ENCODE measurements around the gene CBLC.

CBLC gene

DNA sequence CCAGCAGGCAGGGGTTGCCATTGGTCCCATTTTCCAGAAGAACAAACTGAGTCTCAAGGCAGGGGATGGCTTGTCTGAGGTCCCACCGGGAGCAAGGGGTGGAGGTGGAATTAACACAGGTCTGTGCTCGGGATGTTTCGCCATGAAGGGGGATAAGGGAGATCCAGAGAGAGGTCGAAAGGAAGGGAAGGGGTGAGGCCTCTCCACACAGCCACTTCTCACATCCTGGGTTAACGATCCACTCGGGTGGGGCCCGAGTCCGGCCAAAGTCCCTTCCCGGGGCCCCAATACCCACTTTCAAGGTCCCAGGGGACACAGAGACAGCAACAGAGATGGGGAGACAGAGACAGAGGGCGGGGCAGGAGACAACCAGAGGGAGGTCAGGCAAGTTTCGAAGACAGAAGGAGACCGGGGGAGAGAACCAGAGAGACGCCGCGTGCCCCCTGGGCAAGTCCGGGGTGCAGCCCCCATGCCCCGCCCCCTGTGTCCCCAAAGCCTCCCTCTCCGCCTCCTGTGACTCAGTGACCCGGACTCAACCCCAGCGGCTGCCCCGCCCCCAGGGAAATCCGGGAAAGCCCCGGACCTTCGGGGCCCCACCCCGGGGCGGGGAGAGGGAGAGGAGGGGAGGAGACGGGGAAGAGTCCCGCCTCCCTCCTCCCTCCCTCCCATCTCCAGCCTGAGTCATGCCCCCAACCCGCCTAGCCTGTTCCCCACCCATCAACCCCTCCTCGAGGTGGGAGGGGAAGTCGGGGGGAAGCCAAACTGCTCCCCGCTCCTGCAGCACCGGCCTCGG, 30.5 kb upstream of the CBLC start:
- peak; percentile 70 for DNase-seq (ENCODE audit: low read depth, low spot score)

DNA sequence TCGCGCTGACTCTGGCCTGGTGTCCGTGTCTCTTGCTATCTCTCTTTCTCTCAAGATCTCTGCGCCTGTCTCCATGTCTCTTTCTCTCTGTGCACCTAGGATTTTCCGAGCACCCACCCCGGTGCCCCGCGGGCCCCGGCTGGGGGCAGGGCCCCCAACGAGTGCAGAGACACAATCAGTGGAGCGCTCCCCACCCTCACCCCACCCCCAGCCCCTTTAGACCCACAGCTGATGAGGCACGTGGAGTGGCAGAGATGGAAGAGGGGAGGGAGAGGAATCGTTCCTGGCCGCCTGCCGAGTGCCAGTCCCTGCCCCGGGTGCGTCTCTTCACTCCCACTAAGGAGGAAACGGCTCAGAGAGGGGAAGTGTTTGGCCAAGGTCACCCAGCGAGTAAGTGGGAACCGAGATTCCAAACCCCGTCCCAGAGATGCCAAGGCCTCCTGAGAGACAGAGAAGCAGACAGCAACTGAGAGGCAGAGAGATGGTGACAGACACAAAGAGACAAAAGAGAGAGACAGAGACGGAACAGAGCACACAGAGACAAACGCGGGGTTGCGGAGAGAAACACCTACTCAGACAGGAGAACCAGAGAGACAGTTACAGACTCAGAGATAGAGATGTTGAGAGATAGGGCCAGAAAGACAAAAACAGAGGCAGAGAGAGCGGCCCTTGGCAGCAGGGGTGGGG, 29.8 kb upstream of the CBLC start:
- no peak for DNase-seq (ENCODE audit: low read depth, low spot score)

DNA sequence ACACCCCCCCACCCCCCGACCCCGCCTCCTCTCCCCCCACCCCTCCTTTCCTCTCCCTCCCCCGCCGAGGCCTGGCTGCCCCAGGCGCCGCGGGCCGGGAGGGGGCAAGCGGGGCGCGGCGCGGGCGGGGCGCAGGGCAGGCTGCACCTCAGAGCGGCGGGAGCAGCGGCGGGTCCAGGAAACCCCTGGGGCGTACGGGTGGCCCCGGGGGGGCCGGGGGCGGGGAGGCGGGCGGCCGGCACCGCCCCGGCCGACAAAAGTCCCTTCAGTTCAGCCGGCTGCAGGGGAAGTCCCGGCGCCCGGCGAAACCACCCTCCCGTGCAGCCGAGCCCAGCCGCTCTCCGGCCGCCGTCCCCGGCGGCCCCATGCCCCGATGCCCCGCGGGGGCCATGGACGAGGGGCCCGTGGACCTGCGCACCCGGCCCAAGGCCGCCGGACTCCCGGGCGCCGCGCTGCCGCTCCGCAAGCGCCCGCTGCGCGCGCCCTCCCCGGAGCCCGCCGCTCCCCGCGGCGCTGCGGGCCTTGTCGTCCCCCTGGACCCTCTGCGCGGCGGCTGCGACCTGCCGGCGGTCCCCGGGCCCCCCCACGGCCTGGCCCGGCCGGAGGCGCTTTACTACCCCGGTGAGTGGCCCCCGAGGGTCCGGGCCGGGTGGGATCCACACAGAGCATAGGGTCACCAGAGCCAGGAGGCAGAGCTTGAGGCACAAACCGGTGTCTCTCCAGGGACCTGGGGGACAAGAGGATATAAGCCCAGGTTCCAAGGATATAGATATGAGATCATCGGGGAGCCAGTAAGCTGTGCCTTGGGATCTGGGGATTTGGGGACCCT, 29.1 kb upstream of the CBLC start, which contains the start of gene BCL3:
Gene BCL3 (plus strand): TSS at position 283 of the 829 bp plus-strand sequence. CDS start 83 bp downstream, at position 366.
- DNase-seq (ENCODE audit: low read depth, low spot score) = no peak

DNA sequence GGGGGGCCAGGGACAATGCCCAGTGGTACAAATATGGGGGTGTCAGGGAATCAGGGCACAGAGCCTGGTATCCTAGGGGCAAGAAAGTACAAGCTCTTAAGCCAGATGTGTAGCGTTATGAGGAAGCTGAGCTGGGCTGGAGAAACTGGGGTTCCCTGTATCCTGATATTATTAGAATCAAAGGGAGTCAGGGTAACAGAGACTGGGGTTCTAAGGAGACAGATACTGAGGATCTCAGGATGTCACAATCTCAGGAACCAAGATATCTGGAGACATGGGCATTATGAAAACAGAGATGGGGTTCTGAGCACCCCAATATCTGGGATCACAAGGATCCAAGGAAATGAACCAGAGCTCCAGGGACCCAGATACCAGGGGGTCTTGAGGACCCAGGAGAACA, 28.4 kb upstream of the CBLC start:
- no peak for DNase-seq (ENCODE audit: low read depth, low spot score)

DNA sequence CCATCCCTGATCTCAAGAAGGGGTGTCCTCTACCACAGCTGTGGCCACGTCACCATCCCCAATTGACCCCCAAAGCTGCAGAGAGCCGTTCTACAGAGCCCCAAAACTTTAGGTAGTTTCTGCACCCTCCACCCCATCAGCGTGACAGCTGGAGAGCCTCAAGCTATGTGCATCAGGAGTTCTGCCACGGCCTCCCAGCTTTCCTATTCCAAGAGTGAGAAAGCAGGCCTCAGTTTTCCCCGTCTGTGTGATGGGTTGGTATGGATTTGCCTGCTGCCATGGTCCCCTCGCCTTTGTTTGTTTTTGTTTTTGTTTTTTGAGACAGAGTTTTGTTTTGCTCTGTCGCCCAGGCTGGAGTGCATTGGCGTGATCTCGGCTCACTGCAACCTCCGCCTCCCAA, 27.7 kb upstream of the CBLC start:
- no peak for DNase-seq (ENCODE audit: low read depth, low spot score)

DNA sequence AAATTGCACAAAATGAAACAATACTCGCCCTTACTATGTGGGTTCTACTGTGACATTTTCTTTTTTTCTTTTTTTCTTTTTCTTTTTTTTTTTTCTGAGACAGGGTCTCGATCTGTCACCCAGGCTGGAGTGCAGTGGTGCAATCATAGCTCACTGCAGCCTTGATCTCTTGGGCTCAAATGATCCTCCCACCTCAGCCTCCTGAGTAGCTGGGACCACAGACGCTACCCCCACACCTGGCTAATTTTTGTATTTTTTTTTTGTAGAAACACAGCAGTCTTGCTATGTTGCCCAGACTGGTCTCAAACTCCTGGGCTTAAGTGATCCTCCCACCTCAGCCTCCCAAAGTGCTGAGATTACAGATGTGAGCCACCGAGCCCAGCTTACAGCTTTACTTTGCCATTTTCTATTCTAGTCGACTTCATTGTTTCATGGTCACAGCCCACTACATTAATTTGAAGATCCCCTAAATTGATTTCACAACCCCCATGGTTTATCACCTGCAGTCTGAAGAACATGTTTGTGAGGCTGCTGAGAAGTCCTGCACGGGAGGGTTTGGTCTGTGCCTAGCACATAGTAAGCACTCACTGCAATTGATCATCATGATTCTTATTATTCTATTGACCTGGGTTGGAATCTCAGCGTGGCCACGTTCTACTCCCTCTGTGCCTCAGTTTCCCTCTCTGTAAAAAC, 25.4 kb upstream of the CBLC start:
- DNase-seq (ENCODE audit: low read depth, low spot score) = no peak

DNA sequence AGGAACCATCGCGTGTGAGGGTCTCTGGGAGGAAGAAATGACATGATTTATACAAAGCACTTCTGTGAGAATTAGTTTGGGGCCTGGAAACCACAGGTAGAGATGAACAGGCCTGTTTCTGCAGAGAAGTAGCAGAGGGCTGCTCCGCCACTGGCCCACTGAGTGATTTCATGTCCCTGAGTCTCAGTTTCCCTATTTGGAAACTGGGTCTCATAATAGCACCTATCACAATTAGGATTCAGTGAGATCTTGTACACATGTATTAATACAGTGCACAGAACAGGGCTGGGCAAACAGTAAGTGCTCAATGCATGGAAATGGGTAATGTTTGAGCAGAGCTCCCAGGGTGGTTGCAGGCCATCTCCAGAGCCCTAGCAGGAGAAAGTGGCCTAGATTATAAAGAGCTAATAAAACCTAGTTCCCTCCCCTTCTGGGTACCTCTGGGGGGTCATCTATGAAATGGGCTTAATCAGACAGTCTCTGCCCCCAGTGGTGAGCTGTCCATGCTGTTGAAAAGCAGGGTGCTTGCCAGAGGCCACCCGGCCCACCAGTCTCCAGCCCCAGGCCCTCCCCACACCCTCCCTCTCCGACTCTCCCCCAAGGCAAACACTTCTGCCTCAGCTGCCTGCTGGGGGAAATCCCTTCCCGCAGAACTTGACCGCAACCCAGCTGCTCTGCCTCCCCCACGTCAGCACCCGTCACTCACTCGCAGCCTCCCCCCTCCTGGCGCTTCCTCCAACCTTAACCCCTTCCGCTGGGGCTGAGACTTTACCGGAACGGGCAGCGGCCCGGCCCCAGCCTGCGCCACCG, 24.7 kb upstream of the CBLC start:
- peak; percentile 96 for DNase-seq (ENCODE audit: low read depth, low spot score)

DNA sequence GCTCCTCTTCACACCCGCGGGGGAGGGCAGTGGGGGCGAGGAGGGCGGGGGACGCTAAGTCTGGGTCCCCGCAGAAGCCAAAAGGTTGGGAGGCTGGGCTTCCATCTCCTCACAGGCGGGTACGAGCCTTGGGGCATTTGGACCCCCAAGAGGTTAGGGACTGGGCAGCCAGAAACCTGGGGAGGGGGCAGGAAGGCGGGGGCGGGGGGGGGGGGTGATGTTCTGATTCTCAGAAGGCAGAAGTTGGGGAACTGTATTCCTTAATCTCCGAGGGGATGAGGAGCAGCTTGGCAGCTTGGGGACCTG, 24.1 kb upstream of the CBLC start:
- DNase-seq (ENCODE audit: low read depth, low spot score) = no peak

DNA sequence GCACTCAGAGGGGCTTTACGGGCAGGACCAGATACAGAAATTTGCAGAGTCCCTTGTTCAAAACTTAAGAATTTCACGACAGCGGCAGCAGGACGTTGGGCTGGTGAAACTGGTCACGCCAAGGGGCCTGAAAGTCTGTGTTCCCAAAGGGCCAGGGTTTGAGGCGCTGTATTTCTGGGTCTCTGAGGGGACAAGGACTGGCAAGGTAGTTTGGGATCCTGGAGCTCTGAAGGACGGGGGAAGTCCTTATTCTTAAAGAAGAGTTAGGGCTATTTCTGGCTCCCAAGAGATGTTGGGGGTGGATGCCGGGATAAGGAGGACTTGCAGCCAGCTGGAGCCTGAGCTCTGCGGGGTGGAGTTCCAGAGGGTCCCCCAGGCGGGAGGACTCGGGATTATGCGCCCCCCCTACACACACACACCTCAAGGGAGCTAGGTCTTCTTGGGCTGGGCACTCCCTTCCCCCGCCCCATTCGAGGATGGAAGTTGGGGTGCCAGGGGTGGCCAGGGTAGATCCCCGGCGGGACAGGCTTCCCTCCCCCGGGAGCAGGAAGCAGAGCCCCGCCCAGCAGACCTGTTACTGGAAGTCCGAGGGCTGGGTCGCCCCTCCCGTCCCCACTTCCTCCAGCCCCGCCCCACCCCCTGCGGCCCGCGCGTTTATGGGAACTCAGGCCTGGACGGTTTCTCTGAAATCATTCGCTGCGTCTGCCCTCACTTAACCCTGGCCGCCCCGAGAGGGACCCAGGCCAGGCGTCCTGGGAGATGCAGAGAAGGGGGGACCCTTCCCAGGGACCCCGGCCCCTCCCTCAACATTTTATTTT, 23.5 kb upstream of the CBLC start:
- peak; percentile 72 for DNase-seq (ENCODE audit: low read depth, low spot score)

DNA sequence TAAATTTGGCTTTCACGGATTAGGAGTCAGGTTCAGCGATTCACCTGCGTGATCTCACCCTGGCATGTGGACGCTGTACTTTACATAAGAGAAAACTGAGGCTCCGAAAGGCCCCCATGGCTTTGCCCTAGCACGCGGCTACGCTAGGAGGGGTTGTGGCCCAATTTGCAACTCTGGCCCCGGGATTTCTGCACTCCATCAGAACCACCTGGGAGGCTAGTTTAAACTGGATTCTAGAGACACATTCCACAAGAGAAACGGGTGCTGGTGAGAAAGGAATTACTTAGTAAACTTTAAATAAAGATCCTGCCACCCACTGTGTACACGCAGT, 23.0 kb upstream of the CBLC start:
- no peak for DNase-seq (ENCODE audit: low read depth, low spot score)

DNA sequence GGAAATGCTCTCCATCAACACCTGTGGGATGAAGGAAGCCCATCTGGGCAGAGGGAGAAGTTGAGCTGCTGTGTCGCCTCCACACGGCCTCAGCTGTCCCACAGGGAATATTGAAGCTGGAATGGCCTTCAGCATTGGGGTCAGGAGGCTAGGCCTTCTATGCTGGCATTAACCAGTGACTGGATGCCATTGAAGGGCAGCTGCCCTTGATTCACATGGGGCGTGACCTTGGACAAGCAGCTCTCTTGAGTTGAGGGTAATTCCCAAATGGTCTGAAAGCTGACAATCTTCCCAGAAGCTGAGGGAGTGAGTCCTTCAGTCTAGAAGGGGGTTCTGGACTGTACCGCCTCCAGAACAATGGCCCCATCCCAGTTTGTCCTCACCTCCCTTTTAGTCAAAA, 22.5 kb upstream of the CBLC start:
- no peak for DNase-seq (ENCODE audit: low read depth, low spot score)

DNA sequence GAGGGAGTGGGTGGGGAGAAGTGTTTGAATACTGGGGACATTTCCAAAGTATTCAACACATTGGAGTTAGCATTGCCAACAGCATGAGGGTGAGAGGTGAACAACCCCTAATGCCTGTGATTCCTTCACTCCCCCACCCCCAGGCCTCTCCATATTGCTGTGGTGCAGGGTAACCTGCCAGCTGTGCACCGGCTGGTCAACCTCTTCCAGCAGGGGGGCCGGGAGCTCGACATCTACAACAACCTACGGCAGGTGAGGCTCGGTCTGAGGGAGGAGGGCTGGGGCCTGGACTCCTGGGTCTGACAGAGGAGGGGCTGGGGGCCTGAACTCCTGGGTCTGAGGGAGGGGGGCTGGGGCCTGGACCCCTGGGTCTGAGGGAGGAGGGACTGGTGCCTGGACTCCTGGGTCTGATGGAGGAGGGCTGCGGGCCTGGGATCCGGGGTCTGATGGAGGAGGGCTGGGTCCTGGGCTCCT, 21.6 kb upstream of the CBLC start:
- DNase-seq (ENCODE audit: low read depth, low spot score) = no peak

DNA sequence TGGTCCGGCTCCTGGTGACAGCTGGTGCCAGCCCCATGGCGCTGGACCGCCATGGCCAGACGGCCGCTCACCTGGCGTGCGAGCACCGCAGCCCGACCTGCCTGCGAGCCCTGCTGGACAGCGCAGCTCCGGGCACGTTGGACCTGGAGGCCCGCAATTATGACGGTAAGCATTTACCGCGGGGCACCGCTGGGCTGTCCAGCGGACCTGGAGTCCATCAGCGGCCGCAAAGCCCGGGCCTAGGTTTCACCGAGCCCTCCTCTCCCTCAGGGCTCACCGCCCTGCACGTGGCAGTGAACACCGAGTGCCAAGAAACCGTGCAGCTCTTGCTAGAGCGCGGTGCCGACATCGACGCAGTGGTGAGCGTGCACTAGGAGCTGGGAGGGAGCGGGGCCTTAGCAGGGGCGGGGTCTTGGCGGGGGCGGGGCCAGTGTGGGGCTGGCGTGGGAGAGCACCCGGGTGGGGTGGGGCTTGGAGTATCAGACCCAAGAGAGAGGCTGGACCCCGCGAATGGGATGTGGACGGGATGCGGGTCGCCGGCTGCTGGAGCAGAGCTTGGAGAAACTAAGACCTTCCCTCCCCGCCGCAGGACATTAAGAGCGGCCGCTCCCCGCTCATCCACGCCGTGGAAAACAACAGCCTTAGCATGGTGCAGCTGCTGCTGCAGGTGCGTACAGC, 20.5 kb upstream of the CBLC start:
- no peak for DNase-seq (ENCODE audit: low read depth, low spot score)

DNA sequence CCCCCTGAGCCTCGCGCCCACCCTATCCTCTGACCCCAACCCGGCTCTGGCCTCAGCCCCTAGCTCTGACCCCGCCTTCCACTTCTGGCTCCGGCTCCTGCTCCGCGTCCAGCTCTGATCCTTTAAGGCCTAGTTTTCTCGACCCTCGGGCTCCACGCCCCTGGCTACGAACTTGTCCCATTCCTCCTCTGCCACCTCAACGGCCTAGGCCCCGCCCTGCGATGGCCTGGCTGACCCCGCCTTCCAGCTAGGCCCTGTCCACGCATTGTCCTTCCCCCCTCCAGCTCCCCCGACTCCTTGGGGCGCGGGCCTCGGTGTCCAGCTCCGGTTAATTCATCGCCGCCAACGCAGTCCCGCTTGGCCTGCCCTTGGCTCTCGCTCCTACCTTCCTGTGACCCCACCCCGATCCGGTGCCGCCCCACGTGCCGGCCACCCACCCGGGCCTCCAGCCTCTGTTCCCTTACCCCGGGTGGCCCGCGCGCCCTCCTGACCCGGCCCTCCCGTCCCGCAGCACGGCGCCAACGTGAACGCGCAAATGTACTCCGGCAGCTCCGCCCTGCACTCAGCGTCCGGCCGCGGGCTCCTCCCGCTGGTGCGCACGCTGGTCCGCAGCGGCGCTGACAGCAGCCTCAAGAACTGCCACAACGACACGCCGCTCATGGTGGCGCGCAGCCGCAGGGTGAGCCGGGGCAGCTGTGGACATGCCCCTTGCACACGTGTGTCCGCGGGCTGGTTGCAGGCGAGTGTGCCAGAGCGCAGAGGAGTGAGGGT, 19.8 kb upstream of the CBLC start:
- no peak for DNase-seq (ENCODE audit: low read depth, low spot score)

DNA sequence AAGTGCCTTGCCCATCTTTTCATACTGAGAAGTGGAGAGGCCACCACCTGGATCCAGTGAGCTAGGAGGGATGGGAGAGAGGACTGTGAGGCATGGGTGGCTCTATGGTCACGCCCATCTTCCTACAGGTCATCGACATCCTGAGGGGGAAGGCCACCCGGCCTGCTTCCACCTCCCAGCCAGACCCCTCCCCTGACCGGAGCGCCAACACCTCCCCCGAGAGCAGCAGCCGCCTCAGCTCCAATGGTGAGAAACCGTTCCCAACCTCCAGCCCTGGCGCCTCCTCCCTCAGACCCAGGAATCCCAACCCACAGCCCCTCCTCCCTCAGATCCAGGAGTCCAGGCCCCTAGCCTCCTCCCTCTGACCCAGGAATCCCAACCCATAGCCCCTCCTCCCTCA, 19.1 kb upstream of the CBLC start:
- no peak for DNase-seq (ENCODE audit: low read depth, low spot score)

DNA sequence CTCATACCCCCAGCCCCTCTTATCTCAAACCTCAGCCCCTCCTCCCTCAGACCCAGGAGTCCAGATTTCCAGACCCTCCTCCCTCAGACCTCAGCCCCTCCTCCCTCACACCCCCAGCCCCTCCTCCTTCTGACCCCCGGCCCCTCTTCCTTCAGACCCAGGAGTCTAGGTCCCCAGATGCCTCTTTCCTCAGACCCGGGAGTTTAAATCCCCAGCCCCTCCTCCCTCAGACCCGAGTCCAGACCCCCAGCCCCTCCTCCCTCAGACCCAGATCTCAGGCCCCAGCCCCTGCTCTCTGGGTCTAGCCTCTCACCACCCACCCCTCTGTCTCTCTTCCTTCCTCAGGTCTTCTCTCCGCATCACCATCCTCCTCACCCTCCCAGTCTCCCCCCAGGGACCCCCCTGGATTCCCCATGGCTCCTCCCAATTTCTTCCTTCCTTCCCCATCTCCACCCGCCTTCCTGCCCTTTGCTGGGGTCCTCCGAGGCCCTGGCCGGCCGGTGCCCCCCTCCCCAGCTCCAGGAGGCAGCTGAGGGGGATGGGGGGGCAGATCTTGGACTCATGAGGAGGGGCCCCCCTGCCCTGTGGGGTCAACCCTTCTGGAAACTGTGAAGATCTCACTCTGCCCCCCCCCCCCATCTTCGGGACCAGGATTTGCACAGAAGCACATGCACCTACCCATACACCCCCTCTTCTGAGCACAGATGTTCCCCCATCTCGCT, 18.4 kb upstream of the CBLC start:
- DNase-seq (ENCODE audit: low read depth, low spot score) = no peak

DNA sequence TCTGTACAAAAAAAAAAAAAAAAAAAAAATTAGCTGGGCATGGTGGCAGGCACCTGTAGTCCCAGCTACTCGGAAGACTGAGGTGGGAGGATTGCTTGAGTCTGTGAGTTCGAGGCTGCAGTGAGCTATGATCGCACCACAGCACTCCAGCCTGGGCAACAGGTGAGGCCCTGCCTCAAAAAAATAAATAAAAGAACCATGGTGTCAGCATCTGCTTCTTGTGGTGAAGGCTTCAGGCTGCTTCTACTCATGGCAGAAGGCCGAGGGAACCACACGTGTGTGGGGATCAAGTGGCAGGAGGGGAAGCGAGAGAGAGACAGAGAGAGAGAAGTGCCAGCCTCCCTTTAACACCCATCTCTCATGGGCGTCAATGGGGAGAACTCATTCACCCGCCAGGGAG, 15.7 kb upstream of the CBLC start:
- DNase-seq (ENCODE audit: low read depth, low spot score) = no peak
